Ammon's horn (tissue), 1 donor: Measurements from ENCODE around the gene ATP5F1B.
"Not testable (repeated sequence)": the region's sequence is repeated elsewhere in the genome, so short reads cannot be mapped to it uniquely, and the experiment has no call there.

ENCODE experiments used
- DNase-seq: peaks from one replicate; pipeline ENCODE4 v3.0.0-alpha.2; 2016; ENCODE audit warnings: low spot score

ATP5F1B gene

DNA sequence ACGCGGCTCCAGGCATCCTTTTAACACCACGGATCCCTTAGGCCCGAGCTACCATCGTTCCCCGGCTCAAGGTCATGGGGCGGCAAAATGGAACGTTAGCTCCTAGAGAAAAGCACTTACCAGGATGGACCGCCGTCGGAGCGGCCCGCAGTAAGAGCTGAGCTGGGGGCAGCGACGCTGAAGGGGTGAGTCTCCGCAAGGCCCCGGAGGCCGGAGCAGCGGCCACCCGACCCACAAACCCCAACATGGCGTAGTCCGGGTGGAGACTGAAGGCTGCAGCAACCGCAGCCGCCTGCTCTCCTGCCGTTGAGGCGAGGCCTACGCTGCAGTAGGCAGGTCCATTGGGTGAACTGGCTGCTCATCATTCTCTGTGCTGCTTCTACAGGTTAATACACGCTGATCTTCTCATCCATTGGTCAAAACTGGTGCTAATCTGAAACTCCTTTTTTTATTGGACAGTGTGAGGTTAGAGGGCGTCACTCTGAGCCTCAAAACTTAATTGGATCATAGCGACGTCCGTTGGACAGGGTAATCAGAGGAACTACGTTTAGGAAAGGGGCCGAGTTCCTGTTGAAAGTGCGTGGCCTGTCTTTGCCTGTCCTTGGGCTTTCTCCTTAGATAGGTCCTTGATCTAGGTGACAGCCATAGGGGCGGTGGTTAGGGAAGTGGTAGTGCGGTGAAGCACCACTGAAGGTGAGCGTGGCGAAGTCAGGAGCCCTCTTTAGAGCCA, at the start of gene ATP5F1B:
ATP5F1B (minus strand) TSS at position 268 of the 730 bp plus-strand sequence; CDS start at position 247, 21 bp downstream.
- peak; percentile 100 for DNase-seq

DNA sequence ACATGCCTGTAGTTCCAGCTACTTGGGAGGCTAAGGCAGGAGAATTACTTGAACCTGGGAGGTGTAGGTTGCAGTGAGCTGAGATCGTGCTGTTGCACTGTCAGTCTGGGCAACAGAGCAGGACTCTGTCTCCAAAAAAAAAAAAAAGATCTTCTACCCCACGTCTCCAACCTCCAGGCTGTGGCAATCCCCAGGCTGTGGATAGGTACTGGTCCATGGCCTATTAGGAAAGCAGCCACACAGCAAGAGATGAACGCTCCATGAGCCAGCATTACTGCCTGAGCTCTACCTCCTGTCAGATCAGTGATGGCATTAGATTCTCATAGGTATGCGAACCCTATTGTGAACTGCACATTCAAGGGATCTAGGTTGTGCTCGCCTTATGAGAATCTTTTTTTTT, 48.4 kb upstream of the ATP5F1B start:
- no peak for DNase-seq

DNA sequence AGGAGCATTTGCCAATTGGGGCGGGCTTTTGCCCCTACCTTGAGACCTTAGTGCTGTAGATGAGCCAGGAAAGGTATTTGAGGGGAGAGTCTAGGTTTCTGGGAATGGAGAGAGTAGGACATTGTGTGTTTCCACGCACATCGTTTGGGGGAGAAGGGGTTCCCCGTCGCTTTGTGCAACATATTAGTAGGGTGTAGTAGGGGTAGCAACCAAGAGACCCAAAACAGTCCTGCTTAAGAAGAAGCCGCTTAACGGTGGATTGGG, 43.0 kb upstream of the ATP5F1B start:
- no peak for DNase-seq

DNA sequence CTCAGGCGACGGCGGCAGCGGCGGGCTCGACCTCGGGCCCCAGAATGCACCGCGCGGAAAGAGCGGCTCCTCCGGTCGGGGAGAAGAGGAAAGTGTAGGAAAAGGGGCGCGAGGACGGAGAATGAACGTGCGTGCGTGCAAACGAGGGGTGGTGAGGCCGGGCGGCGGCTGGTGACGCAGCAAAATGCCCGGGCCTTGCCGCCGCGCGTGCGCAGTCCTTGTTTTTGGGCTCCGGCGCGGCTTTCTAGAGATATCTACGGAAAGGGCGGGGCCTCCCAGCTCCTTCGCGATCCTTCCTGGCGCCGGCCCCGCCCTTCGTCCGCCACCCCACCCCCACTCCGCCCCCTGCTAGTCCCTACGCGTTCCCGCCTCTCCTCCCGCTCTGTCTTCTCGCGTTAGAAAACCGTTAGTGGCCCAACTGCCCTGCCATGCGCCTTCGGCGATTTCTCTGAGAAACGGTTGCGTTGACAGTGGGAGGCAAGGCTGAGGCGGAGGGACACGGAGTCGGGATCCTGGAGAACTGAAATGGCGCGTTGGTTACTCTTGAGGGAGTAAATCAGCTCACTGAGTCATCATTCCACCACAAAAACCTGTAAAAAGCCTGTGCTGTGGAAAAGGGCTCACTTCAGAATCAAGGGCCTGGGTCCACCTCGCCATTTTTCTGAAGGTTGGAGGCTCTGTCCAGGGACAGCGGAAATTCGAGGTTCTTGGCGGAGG, 42.5 kb upstream of the ATP5F1B start, which contains the start of gene PTGES3:
PTGES3 (minus strand) TSS at position 156 of the 717 bp plus-strand sequence. CDS start 285 bp downstream, outside the sequence.
- DNase-seq, result peak; percentile 95

DNA sequence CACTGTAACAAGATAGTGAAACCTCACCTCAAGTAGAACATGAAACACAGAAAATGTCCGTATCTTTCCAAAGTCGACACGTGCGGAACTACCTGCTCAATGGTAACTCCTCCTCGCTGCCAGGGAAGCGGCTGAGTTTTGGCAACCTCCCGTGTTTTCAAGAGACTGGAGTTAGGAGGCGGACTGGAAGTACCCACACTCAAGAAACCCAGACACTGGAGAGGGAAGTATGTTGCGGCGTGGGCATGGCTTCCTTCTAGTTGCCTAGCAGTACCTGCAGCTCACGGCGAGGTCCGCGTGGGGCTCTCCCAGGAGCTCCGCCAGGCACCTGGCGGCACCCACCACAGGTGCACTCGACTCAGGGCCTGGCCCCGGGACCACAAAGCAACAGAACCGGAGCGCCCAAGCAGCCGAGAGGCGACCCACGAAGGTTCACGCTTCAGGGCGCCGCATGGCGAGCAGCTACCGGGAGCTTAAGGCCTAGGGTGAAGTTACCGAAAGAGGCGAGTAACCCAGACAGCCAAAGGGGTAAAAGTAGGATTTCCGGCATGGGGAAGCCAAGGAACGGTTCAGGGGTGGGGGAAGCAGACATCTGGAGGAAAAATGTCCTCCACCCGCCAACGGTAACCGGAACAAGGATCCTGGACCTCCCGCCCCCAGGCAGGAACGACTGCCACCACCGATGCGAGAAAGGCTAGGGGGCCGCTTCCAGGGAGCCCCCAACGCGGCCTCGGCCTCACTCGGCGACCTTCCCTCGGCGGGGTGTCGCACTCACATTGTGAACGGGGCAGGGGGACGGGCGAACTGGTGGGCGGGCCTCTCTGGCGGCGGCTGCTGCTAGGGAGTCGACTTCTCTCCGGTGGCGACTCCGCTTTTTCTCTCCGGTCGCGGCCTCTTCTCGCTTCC, 41.7 kb upstream of the ATP5F1B start:
- peak; percentile 75 for DNase-seq

DNA sequence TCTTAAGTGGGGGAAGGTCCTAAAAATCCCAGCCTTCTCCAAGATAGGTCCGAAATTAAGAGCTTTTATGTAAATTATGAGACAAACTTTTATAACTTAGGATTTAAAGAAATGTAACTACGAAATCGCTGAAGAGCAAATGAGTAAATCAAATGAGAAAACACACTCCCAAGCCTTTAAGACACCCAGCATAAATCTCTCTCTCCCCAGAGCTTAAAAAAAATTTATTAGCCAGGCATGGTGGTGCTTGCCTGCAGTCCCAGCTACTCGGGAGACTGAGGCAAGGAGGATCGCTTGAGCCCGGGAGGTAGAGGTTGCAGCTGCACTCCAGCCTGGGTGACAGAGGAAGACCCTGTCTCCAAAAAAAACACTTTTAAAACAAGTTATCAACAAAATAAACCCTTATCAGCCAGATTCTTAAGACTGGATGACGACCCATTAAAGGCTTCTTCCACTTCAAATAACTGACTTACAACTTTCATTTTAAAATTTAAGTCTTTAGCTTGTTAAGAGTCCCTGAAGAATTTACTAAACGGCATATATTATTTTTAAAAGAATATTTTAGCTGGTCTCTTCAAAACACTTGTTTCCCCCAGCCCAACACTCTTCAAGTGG, 39.1 kb upstream of the ATP5F1B start:
- no peak for DNase-seq

DNA sequence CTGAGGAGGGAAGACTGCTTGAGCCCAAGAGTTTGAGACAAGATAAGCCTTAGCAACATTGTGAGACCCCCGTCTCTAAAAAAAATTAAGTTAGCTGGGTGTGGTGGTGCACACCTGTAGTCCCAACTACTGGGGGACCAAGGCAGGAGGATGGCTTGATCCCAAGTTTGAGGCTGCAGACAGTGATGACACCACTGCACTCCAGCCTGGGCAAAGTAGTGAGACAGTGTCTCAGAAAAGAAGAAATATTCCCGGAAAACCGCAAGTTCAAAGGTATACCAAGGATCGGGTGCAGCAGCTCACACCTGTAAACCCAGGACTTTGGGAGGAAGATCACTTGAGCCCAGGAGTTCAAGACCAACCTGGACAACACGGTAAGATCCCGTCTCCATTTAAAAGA, 36.5 kb upstream of the ATP5F1B start:
- DNase-seq, result no peak

DNA sequence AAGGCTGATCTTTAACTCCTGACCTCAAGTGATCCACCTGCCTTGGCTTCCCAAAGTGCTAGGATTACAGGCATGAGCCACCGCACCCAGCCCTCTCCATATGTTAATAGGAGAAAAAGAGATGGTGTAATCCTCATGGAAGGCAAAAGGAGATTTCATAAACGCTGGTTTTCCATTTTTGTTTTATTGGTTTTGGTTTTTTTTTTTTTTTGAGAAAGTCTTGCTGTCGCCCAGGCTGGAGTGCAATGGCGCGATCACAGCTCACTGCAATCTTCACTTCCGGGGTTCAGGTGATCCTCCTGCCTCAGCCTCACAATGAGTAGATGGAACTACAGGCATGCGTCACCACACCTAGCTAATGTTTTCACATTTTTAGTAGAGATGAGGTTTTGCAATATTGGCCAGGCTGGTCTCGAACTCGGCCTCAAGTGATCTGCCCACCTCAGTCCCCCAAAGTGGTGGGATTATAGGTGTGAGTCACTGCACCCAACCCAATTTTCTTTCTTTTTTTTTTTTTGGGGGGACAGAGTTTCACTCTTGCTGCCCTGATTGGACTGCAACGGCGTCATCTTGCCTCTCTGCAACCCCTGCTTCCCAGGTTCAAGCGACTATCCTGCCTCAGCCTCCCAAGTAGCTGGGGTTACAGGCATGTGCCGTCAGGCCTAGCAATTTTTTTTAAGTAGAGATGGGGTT, 34.2 kb upstream of the ATP5F1B start:
- DNase-seq, result no peak

DNA sequence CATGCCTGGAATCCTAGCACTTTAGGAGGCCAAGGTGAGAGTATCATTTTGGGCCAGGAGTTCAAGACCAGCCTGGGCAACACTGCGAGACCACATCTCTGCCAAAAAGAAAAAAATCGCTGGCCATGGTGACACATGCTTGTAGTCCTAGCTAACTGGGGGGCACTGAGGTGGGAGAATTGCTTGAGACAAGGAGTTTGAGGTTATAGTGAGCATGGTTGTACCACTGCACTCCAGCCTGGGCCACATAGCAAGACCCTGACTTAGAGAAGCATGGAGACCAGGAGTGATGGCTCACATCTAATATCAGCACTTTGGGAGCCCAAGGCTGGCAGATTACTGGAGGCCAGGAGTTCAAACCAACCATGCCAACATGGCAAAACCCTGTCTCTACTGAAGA, 33.1 kb upstream of the ATP5F1B start:
- no peak for DNase-seq

DNA sequence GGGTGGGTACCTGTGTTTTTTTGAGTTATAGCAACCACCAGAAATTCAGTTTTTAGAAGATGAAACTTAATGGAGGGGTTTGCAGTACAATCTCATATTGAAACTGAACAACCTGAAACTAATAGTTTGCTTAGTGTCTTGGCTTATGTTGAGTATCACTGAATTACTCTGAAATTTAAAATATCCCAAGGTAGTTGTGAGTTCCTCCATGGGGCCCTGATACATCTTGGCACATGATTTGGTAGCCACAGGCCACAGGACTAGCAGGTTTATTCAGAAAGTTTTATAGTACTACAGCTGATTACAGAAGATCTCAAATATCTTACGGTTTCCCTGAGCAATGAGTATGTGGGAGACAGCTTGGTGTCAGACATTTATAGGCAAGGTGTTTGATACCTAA, 31.9 kb upstream of the ATP5F1B start:
- no peak for DNase-seq

DNA sequence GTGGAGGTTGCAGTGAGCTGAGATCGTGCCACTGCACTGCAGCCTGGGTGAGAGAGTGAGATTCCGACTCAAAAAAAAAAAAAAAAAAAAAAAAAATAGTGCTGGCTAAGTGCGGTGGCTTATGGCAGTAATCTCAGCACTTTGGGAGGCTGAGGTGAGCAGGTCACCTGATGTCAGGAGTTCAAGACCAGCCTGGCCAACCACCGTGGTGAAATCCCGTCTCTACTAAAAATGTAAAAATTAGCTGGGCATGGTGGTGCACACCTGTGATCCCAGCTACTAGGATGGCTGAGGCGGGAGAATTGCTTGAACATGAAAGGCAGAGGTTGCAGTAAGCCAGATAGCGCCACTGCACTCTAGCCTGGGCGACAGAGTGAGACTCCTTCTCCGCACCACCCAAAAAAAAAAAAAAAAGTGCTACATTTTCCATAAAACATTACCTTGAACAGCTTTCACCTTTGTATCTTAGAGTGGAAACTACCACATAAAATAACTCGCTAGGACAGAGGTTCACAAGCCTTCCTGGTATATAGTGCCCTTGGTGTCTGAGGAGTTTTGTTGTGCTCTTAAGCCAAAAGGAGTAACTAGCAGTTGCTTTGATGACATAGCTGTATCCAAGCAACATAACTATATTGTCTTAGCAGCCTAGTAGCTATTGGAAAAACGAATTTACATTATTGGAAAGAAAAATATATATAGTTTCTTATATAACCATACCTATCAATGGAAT, 31.2 kb upstream of the ATP5F1B start:
- DNase-seq, result no peak

DNA sequence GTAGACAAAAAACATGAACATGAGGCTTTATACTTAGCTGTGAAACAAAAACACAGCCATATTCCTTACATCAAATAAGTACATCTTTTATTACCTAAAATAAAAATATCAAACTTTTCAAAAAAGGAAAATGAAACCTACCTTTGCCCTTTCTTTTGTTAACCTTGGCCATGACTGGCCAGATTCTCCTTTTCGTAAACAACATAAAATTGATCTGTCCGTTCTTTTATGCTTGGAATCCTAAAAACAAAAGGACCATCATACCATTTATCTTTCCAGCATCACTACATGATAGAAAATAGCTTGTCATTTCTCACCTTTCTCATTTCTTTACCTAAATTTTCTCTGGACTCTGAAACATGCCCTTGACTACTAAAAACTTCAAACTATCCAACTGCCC, 25.8 kb upstream of the ATP5F1B start:
- DNase-seq, result no peak

DNA sequence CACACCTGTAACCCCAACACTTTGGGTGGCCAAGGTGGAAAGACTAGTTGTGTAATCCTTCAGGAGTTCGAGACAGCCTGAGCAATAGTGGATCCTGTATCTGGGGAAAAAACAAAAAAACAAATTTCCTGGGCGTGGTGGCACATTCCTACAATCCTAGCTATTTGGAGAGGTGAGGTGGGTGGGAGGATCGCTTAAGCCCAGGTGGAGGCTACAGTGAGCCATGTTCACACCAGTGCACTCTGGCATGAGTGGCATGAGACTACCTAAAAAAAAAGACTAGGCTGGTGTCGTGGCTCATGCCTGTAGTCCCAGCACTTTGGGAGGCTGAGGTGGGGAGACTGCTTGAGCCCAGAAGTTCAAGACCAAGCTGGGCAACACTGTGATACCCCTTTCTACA, 25.1 kb upstream of the ATP5F1B start:
- no peak for DNase-seq

DNA sequence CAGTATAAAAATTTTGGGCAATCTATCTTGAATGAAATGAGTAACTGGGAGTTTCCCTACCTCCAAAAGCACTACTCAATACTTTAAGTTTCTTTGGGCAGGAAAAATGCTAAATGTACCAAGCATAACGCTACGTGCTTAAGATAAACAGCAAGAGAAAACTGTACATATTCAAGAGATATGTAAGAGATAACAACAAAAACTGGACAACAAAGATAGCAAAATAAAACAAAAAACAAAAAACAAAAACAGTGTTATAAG, 22.3 kb upstream of the ATP5F1B start:
- DNase-seq, result no peak

DNA sequence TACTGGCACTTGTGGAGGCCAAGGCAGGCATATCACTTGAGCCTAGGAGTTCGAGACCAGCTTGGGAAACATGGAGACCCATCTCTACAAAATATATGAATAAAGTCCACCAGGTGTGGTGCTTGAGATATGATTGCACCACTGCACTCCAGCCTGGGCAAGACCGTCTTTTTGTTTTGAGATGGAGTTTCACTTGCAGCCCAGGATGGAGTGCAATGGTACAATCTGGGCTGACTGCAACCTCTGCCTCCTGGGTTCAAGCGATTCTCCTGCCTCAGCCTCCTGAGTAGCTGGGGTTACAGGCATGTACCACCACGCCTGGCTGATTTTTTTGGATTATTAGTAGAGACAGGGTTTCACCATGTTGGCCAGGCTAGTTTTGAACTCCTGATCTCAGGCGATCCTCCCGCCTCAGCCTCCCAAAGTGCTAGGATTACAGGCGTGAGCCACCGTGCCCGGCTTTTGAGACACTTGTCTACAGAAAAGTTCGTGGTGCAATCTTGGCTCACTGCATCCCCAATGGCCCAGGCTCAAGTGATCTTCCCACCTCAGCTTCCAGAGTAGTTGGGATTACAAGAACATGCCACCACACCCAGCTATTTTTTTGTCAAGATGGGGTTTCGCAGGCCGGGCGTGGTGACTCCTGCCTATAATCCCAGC, 16.3 kb upstream of the ATP5F1B start:
- no peak for DNase-seq

DNA sequence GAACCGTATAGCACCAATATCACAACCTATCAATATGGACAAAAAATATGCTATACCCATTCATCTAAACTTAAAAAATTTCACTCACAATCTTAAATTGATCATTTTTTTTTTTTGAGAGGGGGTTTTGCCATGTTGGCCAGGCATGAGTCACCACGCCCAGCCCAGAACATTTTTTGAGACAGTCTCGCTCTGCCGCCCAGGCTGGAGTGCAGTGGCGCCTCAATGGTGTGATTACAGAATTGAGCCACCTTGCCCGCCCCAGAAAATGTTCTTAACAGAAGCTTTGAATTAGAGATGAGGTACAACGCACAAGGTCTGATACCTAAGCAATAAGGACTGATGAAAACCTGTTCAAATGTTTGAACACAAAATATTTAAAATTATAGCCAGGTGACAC, 15.8 kb upstream of the ATP5F1B start:
- no peak for DNase-seq

DNA sequence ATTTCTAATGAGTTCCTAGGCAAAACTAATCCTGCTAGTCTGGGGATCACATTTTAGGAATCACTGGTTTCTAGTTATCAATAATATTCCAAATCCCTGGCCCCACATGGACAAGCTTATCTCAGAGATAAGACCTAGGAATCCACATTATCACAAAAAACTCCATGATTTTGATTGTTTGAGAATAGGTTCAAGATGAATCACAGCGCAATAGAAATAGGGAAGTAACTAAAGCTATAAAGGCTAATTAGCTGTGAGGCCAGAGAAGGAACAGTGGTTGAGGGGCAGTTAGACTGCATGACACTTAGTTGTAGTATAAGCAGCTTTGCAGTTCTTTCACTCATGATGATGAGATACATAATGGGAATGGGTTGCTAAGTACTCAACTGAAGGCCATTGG, 13.1 kb upstream of the ATP5F1B start:
- no peak for DNase-seq

DNA sequence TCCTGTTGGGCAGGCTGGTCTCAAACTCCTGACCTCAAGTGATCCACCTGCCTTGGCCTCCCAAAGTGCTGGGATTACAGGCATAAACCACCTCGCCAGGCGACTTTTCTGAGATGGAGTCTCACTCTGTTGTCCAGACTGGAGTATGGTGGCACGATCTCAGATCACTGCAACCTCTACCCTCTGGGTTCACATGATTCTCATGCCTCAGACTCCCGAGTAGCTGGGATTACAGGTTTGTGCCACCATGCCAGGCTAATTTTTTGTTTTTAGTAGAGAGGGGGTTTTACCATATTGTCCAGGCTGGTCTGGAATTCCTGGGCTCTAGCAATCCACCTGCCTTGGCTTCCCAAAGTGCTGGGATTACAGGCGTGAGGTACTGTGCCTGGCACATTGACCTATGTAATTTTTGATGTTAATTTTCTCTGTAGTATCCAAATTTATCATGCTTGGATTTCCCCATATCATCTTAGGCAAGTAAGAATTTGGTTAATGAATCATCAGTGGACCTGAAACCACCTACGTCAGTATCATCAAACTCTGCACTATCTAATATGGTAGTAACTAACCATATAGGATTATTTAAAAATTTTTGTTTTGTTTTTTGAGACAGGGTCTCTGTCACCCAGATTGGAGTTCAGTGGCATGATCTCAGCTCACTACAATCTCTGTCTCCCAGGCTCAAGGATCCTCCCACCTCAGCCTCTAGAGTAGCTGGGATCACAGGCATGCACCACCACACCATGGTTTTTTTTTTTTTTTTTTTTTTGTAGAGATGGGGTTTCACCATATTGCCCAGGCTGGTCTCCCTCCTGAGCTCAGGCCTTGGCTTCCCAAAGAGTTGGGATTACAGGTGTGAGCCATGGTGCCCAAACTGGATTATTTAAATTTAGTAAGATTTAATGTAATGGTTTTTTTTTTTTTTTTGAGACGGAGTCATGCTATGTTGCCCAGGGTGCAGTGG, 11.9 kb upstream of the ATP5F1B start:
- DNase-seq, result no peak

DNA sequence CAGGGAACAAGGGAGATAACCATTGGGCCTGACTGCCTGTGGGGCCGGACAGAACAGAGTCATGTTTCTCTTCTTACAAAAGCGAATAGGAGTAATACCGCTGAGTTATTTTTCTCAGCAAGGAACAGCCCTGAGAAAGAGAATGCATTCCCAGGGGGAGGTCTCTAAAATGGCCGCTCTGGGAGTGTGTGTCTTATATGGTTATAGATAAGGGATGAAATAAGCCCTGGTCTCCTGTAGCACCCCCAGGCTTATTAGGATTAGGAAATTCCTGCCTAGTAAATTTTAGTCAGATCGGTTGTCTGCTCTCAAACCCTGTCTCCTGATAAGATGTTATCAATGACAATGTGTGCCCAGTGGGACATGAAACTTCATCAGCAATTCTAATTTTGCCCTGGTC, 8.0 kb upstream of the ATP5F1B start:
- DNase-seq, result not testable (repeated sequence)

DNA sequence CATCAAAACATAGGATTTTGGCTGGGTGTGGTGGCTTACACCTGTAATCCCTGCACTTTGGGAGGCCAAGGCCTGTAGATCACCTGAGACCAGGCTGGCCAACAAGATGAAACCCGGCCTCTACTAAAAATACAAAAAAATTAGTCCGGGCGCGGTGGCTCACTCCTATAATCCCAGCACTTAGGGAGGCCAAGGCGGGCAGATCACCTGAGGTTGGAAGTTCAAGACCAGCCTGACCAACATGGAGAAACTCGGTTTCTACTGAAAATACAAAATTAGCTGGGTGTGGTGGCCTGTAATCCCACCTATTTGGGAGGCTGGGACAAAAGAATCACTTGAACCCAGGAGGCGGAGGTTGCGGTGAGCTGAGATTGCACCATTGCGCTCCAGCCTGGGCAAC, 2.2 kb upstream of the ATP5F1B start:
- DNase-seq, result not testable (repeated sequence)
